ENCODE measurements around the gene JADE2. TPM values are rescaled to one million over a fixed set of nuclear protein-coding genes. Genes with fewer than 3 reads are reported as not detected.

The JADE2 gene
- total RNA-seq, 1 donor from 2014 or later: 25.2 TPM

- no peak for DNase-seq (ENCODE audit: low spot score in 2 of 2, unreplicated experiment in 2 of 2)
- Mint-ChIP-seq H3K27me3 (ENCODE audit: low read depth) (no peaks in the 10 kb centered on the region), H3K36me3 (peaks cover 33% of the 10 kb centered on the region), H3K27ac (no peak overlapping the region), H3K4me1 (no peaks in the 10 kb centered on the region), H3K4me3 (no peak overlapping the region), H3K9me3 (no peaks in the 10 kb centered on the region)
- no peak for TF ChIP-seq CTCF (IDR thresholded peaks at IDR 0.05; ENCODE audit: unreplicated experiment)
Observed at GRCh38 chr5:134569758-134570364, 44.4 kb downstream of the JADE2 start.

GRCh38 chr5:134570365-134570758 lies 44.9 kb downstream of the JADE2 start:
- Mint-ChIP-seq H3K9me3 (no peaks in the 10 kb centered on the region), H3K4me1 (no peaks in the 10 kb centered on the region), H3K36me3 (peaks cover 33% of the 10 kb centered on the region), H3K27me3 (ENCODE audit: low read depth) (no peaks in the 10 kb centered on the region), H3K4me3 (no peak overlapping the region), H3K27ac (no peak overlapping the region)
- TF ChIP-seq CTCF (IDR thresholded peaks at IDR 0.05; ENCODE audit: unreplicated experiment): no peak
- DNase-seq (ENCODE audit: low spot score in 2 of 2, unreplicated experiment in 2 of 2): no peak

- H3K4me1 Mint-ChIP-seq: no peaks in the 10 kb centered on the region
- no peaks in the 10 kb centered on the region for H3K27me3 Mint-ChIP-seq (ENCODE audit: low read depth)
- TF ChIP-seq CTCF (IDR thresholded peaks at IDR 0.05; ENCODE audit: unreplicated experiment): no peak
- no peak overlapping the region for H3K4me3 Mint-ChIP-seq
- no peak for DNase-seq (ENCODE audit: low spot score in 2 of 2, unreplicated experiment in 2 of 2)
- H3K9me3 Mint-ChIP-seq: no peaks in the 10 kb centered on the region
- H3K27ac Mint-ChIP-seq: no peak overlapping the region
- peaks cover 31% of the 10 kb centered on the region for H3K36me3 Mint-ChIP-seq
Observed at GRCh38 chr5:134570886-134571285, 45.4 kb downstream of the JADE2 start.

- H3K27ac Mint-ChIP-seq: no peak overlapping the region
- TF ChIP-seq CTCF (IDR thresholded peaks at IDR 0.05; ENCODE audit: unreplicated experiment): no peak
- DNase-seq (ENCODE audit: low spot score in 2 of 2, unreplicated experiment in 2 of 2): no peak
- H3K4me1 Mint-ChIP-seq: no peaks in the 10 kb centered on the region
- H3K27me3 Mint-ChIP-seq (ENCODE audit: low read depth): no peaks in the 10 kb centered on the region
- peaks cover 30% of the 10 kb centered on the region for H3K36me3 Mint-ChIP-seq
- H3K4me3 Mint-ChIP-seq: no peak overlapping the region
- no peaks in the 10 kb centered on the region for H3K9me3 Mint-ChIP-seq
Observed at GRCh38 chr5:134571693-134572405, 46.4 kb downstream of the JADE2 start.

GRCh38 chr5:134572811-134573210 lies 47.3 kb downstream of the JADE2 start:
- Mint-ChIP-seq H3K4me1 (no peaks in the 10 kb centered on the region), H3K9me3 (no peaks in the 10 kb centered on the region), H3K36me3 (peaks cover 30% of the 10 kb centered on the region), H3K27me3 (ENCODE audit: low read depth) (no peaks in the 10 kb centered on the region), H3K4me3 (no peak overlapping the region), H3K27ac (no peak overlapping the region)
- no peak for DNase-seq (ENCODE audit: low spot score in 2 of 2, unreplicated experiment in 2 of 2)
- no peak for TF ChIP-seq CTCF (IDR thresholded peaks at IDR 0.05; ENCODE audit: unreplicated experiment)
